ENCODE results near the gene ALMS1. TPM values are rescaled to one million over a fixed set of nuclear protein-coding genes. Genes with fewer than 3 reads are reported as not detected.
"Not testable (repeated sequence)": the region's sequence is repeated elsewhere in the genome, so short reads cannot be mapped to it uniquely, and the experiment has no call there.

The ALMS1 gene
- polyA plus RNA-seq, 1 donor (not counting 4 experiments of a cell fraction or from before 2014, with no cell fraction given), result 4.4 TPM

GRCh38 chr2:73594251-73594650 lies 208.6 kb downstream of the ALMS1 start:
- H3K27me3 ChIP-seq (ENCODE audit: control insufficient read depth, extremely low read depth, insufficient read depth, low read length), result no peaks in the 10 kb centered on the region
- FAIRE-seq (no peak), DNase-seq (ENCODE audit: low read depth, low spot score) (no peak)
- H3K9me3 ChIP-seq (ENCODE audit: control insufficient read depth, low read depth, low read length), result no peaks in the 10 kb centered on the region
- H3K36me3 ChIP-seq (ENCODE audit: control insufficient read depth in 2 of 2, extremely low read depth in 1 of 2, insufficient read depth in 2 of 2, low read length in 2 of 2), result no peaks in the 10 kb centered on the region
- H3K4me1 ChIP-seq (ENCODE audit: control insufficient read depth, extremely low read depth, insufficient read depth, low read length), result no peaks in the 10 kb centered on the region
- H3K9ac ChIP-seq (ENCODE audit: control insufficient read depth, extremely low read depth, insufficient read depth, low read length), result no peak overlapping the region
- no peaks in the 10 kb centered on the region for H3K79me2 ChIP-seq (ENCODE audit: control insufficient read depth, insufficient read depth, low read length)
- H3K4me3 ChIP-seq (ENCODE audit: control insufficient read depth in 2 of 3, extremely low read depth in 1 of 3, insufficient read depth in 2 of 3, low read depth in 1 of 3, low read length in 3 of 3), result no peak overlapping the region
- H3K4me2 ChIP-seq (ENCODE audit: control insufficient read depth, extremely low read depth, insufficient read depth, low read depth, low read length), result no peak overlapping the region
- H2AFZ ChIP-seq (ENCODE audit: control insufficient read depth, low read length), result no peak overlapping the region
- TF ChIP-seq EZH2 (IDR thresholded peaks at IDR 0.05; ENCODE audit: low read length), result no peak
- no peak for TF ChIP-seq CTCF (optimal IDR thresholded peaks at IDR 0.05 in 1 of 3, IDR thresholded peaks at IDR 0.05 in 1 of 3, conservative IDR thresholded peaks at IDR 0.05 in 1 of 3; ENCODE audit: extremely low read depth in 1 of 3, insufficient read depth in 2 of 3, low read length in 3 of 3)
- H3K9me1 ChIP-seq (ENCODE audit: control insufficient read depth, extremely low read depth, insufficient read depth, low read length), result no peaks in the 10 kb centered on the region
- no peaks in the 10 kb centered on the region for H4K20me1 ChIP-seq (ENCODE audit: control insufficient read depth, extremely low read depth, insufficient read depth, low read length)
- dilution Hi-C loops (cut with MboI; ENCODE audit: extremely low pct_ligation_motif_present, low sequenced_read_pairs), result no loop called here
- H3K27ac ChIP-seq (ENCODE audit: control insufficient read depth, insufficient read depth, low read length), result no peak overlapping the region

DNA sequence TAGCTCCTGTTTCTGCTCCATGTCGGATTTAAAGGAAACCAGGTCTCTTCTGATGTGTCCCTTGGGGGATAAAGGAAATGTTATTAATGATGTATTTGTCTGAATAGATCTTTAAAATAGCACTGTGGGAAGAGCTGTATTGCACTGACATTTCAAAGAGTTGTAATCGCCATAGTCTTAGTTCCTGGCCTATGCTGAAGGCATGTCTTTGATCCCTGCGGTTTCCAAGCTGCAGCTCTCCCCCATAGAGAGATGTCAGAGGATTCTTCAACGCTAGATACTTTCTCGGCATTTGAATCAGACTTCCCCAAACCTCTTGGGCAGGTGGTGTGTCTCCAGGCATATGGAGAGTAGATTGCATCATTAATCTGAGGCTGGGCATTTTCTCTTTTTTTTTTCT lies 216.1 kb downstream of the ALMS1 start:
- no peaks in the 10 kb centered on the region for H3K9me1 ChIP-seq (ENCODE audit: control insufficient read depth, extremely low read depth, insufficient read depth, low read length)
- TF ChIP-seq CTCF (optimal IDR thresholded peaks at IDR 0.05 in 1 of 3, IDR thresholded peaks at IDR 0.05 in 1 of 3, conservative IDR thresholded peaks at IDR 0.05 in 1 of 3; ENCODE audit: extremely low read depth in 1 of 3, insufficient read depth in 2 of 3, low read length in 3 of 3) (no peak), EZH2 (IDR thresholded peaks at IDR 0.05; ENCODE audit: low read length) (no peak)

DNA sequence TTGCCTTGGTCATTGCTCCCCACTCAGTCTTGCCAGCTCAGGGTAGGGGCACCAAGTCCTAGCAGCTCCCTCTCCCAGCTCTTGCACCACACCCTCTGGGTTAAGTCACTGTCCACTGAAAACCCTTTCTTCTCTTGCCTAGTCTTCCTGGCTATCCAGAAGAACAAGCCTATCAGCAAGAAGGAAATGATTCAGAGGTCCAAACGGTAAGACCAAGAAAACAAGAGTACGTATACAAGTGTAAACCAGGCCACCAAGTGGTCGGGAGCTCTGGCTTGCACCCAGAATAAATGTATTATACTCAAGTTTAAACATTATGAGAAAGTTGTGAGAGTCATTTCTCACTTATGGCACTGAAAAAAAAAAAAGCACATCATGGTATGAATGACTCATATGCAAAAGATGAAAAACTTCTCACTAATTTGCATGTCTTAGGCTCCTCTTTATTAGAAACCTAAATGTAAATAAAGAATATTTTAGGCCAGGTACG lies 217.5 kb downstream of the ALMS1 start:
- H3K9me3 ChIP-seq (ENCODE audit: control insufficient read depth, low read depth, low read length); H3K4me1 ChIP-seq (ENCODE audit: control insufficient read depth, extremely low read depth, insufficient read depth, low read length); dilution Hi-C loops (cut with MboI; ENCODE audit: extremely low pct_ligation_motif_present, low sequenced_read_pairs); H3K27ac ChIP-seq (ENCODE audit: control insufficient read depth, insufficient read depth, low read length); H3K4me2 ChIP-seq (ENCODE audit: control insufficient read depth, extremely low read depth, insufficient read depth, low read depth, low read length); H3K27me3 ChIP-seq (ENCODE audit: control insufficient read depth, extremely low read depth, insufficient read depth, low read length); H3K9ac ChIP-seq (ENCODE audit: control insufficient read depth, extremely low read depth, insufficient read depth, low read length); H4K20me1 ChIP-seq (ENCODE audit: control insufficient read depth, extremely low read depth, insufficient read depth, low read length); FAIRE-seq; H3K4me3 ChIP-seq (ENCODE audit: control insufficient read depth in 2 of 3, extremely low read depth in 1 of 3, insufficient read depth in 2 of 3, low read depth in 1 of 3, low read length in 3 of 3); H2AFZ ChIP-seq (ENCODE audit: control insufficient read depth, low read length); DNase-seq (ENCODE audit: low read depth, low spot score); H3K79me2 ChIP-seq (ENCODE audit: control insufficient read depth, insufficient read depth, low read length); H3K9me1 ChIP-seq (ENCODE audit: control insufficient read depth, extremely low read depth, insufficient read depth, low read length); H3K36me3 ChIP-seq (ENCODE audit: control insufficient read depth in 2 of 2, extremely low read depth in 1 of 2, insufficient read depth in 2 of 2, low read length in 2 of 2): not testable (repeated sequence)

More for the DNA sequence above, 216.1 kb downstream of the ALMS1 start:
- DNase-seq (ENCODE audit: low read depth, low spot score) (no peak), FAIRE-seq (no peak)
- Histone ChIP-seq H3K9me3 (ENCODE audit: control insufficient read depth, low read depth, low read length) (no peaks in the 10 kb centered on the region), H3K4me3 (ENCODE audit: control insufficient read depth in 2 of 3, extremely low read depth in 1 of 3, insufficient read depth in 2 of 3, low read depth in 1 of 3, low read length in 3 of 3) (no peak overlapping the region), H4K20me1 (ENCODE audit: control insufficient read depth, extremely low read depth, insufficient read depth, low read length) (no peaks in the 10 kb centered on the region), H3K36me3 (ENCODE audit: control insufficient read depth in 2 of 2, extremely low read depth in 1 of 2, insufficient read depth in 2 of 2, low read length in 2 of 2) (peaks cover 0 to 3% of the 10 kb centered on the region in 2 experiments), H3K79me2 (ENCODE audit: control insufficient read depth, insufficient read depth, low read length) (no peaks in the 10 kb centered on the region), H3K4me1 (ENCODE audit: control insufficient read depth, extremely low read depth, insufficient read depth, low read length) (no peaks in the 10 kb centered on the region), H3K9ac (ENCODE audit: control insufficient read depth, extremely low read depth, insufficient read depth, low read length) (no peak overlapping the region), H2AFZ (ENCODE audit: control insufficient read depth, low read length) (no peak overlapping the region), H3K27ac (ENCODE audit: control insufficient read depth, insufficient read depth, low read length) (no peak overlapping the region), H3K27me3 (ENCODE audit: control insufficient read depth, extremely low read depth, insufficient read depth, low read length) (no peaks in the 10 kb centered on the region), H3K4me2 (ENCODE audit: control insufficient read depth, extremely low read depth, insufficient read depth, low read depth, low read length) (no peak overlapping the region)
- dilution Hi-C loops (cut with MboI; ENCODE audit: extremely low pct_ligation_motif_present, low sequenced_read_pairs), result no loop called here

DNA sequence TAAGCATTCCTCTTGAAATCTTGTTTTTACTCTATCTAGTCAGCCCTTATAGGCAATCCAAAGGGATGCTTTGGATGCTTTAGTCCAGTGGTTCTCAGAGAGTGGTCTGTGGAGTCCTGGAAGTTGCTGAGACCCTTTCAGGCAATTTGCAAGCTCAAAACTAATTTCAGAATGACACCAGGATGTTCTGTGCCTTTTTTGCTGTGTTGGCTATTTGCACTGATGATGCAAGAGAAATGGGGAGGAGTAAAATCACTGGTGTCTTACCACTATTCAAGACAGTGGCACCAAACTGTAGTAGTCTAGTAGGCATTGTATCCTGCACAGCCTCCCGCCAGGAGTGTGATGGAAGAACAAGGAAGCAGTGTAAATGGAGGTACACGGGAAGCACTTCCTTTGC lies 219.0 kb downstream of the ALMS1 start:
- FAIRE-seq; H3K4me3 ChIP-seq (ENCODE audit: control insufficient read depth in 2 of 3, extremely low read depth in 1 of 3, insufficient read depth in 2 of 3, low read depth in 1 of 3, low read length in 3 of 3); dilution Hi-C loops (cut with MboI; ENCODE audit: extremely low pct_ligation_motif_present, low sequenced_read_pairs); H3K4me2 ChIP-seq (ENCODE audit: control insufficient read depth, extremely low read depth, insufficient read depth, low read depth, low read length); H4K20me1 ChIP-seq (ENCODE audit: control insufficient read depth, extremely low read depth, insufficient read depth, low read length); H3K4me1 ChIP-seq (ENCODE audit: control insufficient read depth, extremely low read depth, insufficient read depth, low read length); H3K27me3 ChIP-seq (ENCODE audit: control insufficient read depth, extremely low read depth, insufficient read depth, low read length); H3K27ac ChIP-seq (ENCODE audit: control insufficient read depth, insufficient read depth, low read length); H3K9ac ChIP-seq (ENCODE audit: control insufficient read depth, extremely low read depth, insufficient read depth, low read length); H3K9me1 ChIP-seq (ENCODE audit: control insufficient read depth, extremely low read depth, insufficient read depth, low read length); H3K36me3 ChIP-seq (ENCODE audit: control insufficient read depth in 2 of 2, extremely low read depth in 1 of 2, insufficient read depth in 2 of 2, low read length in 2 of 2); H3K79me2 ChIP-seq (ENCODE audit: control insufficient read depth, insufficient read depth, low read length); H3K9me3 ChIP-seq (ENCODE audit: control insufficient read depth, low read depth, low read length); H2AFZ ChIP-seq (ENCODE audit: control insufficient read depth, low read length); DNase-seq (ENCODE audit: low read depth, low spot score): not testable (repeated sequence)

Measured in keratinocyte (primary cell).